Thymus (tissue), 11 donors: ENCODE data around the gene GRHPR. TPM values are rescaled to one million over a fixed set of nuclear protein-coding genes. Genes with fewer than 3 reads are reported as not detected.
"Not testable (repeated sequence)": the region's sequence is repeated elsewhere in the genome, so short reads cannot be mapped to it uniquely, and the experiment has no call there.

Experiments used
- DNase-seq, 9 donors: peaks; one replicate each; pipeline ENCODE4 v3.0.0-alpha.2; 2013; ENCODE audit warnings: low spot score in 9 of 9, low read depth in 6 of 9, missing footprints in 1 of 9
- H3K27ac ChIP-seq, 2 donors: one replicate each; pipeline ENCODE4 v1.5.1; 2013; ENCODE audit warnings: control low read depth in 1 of 2, low read depth in 1 of 2, low read length in 1 of 2, mild to moderate bottlenecking in 1 of 2, moderate library complexity in 1 of 2
- H3K27me3 ChIP-seq, 2 donors: one replicate each; pipeline ENCODE4 v1.5.1; 2013; ENCODE audit warnings: low read length in 1 of 2; ENCODE audit not compliant: control insufficient read depth in 2 of 2, insufficient read depth in 1 of 2
- H3K36me3 ChIP-seq, 2 donors: one replicate each; pipeline ENCODE4 v1.5.1; 2013; ENCODE audit warnings: low read length in 1 of 2, mild to moderate bottlenecking in 1 of 2, moderate library complexity in 1 of 2; ENCODE audit not compliant: control insufficient read depth in 2 of 2, insufficient read depth in 2 of 2
- H3K4me1 ChIP-seq, 2 donors: one replicate each; pipeline ENCODE4 v1.5.1; 2013; ENCODE audit warnings: low read length in 2 of 2; ENCODE audit not compliant: control insufficient read depth in 2 of 2, insufficient read depth in 2 of 2
- H3K4me3 ChIP-seq, 2 donors: one replicate each; pipeline ENCODE4 v1.5.1; 2013; ENCODE audit warnings: low read length in 2 of 2, control low read depth in 1 of 2, mild to moderate bottlenecking in 1 of 2
- H3K9me3 ChIP-seq, 2 donors: one replicate each; pipeline ENCODE4 v1.5.1; 2013; ENCODE audit warnings: low read length in 1 of 2, mild to moderate bottlenecking in 1 of 2; ENCODE audit not compliant: control insufficient read depth in 2 of 2, insufficient read depth in 1 of 2
- WGBS: extraction: QIAGEN DNeasy Blood & Tissue Kit; methylation state at CpG from one replicate; pipeline ENCODE4 v1.1.7; 2013; 5-methylcytosine and 5-hydroxymethylcytosine counted together
- polyA plus RNA-seq: library from polyadenylated mRNA; stranded (reverse); fragments of 200-250 nt; gene quantifications from one replicate; pipeline ENCODE4 v1.2.3, GENCODE V29; 2013
- total RNA-seq: library from RNA; stranded (reverse); fragments of 120-200 nt; gene quantifications from one replicate; pipeline ENCODE4 v1.2.4, GENCODE V29; 2013
- donor health status: healthy.

The GRHPR gene
- total and polyA plus RNA-seq, 2 donors: 59.2 to 70.1 TPM

DNA sequence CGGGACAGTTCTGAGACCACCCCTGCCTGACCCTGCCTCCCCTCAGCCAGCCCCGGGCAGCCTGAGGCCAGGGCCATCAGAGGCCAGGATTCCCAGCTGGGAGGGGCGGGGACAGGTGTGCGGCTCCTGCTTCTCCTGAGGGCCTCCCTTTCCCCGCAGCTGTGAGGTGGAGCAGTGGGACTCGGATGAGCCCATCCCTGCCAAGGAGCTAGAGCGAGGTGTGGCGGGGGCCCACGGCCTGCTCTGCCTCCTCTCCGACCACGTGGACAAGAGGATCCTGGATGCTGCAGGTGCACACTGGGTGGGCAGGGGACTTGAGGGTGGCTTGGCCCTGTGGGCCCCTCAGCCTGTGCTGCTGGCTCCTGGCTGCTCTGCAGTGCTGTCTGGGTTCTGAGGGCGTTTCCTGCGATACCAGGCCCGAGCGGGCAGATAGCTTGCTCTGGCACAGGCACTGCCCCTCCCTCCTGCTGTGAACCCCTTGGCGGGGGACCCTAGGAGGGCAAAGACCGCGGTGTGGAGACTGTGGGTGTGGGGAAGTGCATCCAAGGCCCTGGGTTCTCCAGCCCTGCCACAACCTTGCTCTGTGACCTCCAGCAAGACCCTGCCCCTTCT lies 2.3 kb downstream of the GRHPR start:
- no peak overlapping the region for H3K27ac ChIP-seq
- no peak for DNase-seq
- WGBS: 96% methylated on average over 18 of the region's 18 CpGs

DNA sequence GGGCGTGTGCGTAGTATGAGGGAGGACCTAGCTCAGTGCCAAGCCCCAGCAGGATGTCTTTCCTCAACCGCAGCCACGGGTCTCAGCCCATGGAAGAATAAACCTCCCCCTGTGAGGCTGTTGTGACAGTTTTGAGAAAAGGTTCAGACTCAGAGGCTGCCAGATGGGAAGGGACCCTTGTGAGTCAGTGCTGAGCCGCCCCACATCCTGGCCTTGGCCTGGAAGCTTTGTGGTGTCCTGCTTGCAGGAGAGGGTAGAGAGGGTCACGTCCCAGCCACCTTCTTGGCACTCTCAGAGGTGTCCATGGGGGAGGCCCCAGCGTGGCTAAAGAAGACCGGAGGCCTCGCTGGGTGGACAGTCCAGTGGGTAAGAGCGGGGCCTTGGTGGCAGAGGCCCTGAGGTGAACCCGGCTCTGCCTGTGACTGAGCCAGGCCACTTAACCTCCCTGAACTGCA lies 2.8 kb downstream of the GRHPR start:
- H3K27ac ChIP-seq: no peak overlapping the region

More for the DNA sequence above, 2.3 kb downstream of the GRHPR start:
- H3K4me1 ChIP-seq: peaks cover 15 to 16% of the 10 kb centered on the region in 2 donors
- H3K27me3 ChIP-seq: no peaks in the 10 kb centered on the region
- H3K36me3 ChIP-seq: peaks cover 30 to 44% of the 10 kb centered on the region in 2 donors
- peaks cover 0 to 2% of the 10 kb centered on the region in 2 donors for H3K9me3 ChIP-seq
- H3K4me3 ChIP-seq: no peak overlapping the region

DNA sequence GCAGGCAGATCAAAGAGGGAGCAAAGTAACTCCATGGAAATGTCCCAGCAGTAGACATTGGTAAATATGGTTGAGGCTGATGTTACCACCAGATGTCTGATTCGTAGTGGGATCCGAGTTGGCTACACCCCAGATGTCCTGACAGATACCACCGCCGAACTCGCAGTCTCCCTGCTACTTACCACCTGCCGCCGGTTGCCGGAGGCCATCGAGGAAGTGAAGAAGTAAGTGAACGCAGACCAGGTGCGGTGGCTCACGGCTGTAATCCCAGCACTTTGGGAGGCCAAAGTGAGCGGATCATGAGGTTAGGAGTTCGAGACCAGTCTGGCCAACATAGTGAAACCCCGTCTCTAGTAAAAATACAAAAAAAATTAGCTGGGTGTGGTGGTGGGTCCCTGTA lies 3.9 kb downstream of the GRHPR start:
- not testable (repeated sequence) for H3K27me3 ChIP-seq, DNase-seq, H3K27ac ChIP-seq, H3K9me3 ChIP-seq, H3K4me3 ChIP-seq
- WGBS: 98% methylated on average over 15 of the region's 15 CpGs
- H3K36me3 ChIP-seq: peaks cover 35 to 58% of the 10 kb centered on the region in 2 donors
- peaks cover 15 to 16% of the 10 kb centered on the region in 2 donors for H3K4me1 ChIP-seq

More for the DNA sequence above, 2.8 kb downstream of the GRHPR start:
- Histone ChIP-seq H3K9me3 (peaks cover 0 to 2% of the 10 kb centered on the region in 2 donors), H3K36me3 (peaks cover 30 to 50% of the 10 kb centered on the region in 2 donors), H3K4me3 (no peak overlapping the region), H3K4me1 (peaks cover 15 to 16% of the 10 kb centered on the region in 2 donors), H3K27me3 (no peaks in the 10 kb centered on the region)
- 97% methylated on average over 11 of the region's 11 CpGs for WGBS
- no peak for DNase-seq

- Histone ChIP-seq H3K4me1 (peaks cover 14% of the 10 kb centered on the region in 2 donors), H3K9me3 (peaks cover 0 to 5% of the 10 kb centered on the region in 2 donors), H3K36me3 (peaks cover 38 to 61% of the 10 kb centered on the region in 2 donors), H3K27me3 (no peaks in the 10 kb centered on the region), H3K27ac (no peak overlapping the region), H3K4me3 (no peak overlapping the region)
- 95% methylated on average over 6 of the region's 6 CpGs for WGBS
- DNase-seq: no peak
Measured at GRCh38 chr9:37426846-37427245, 4.3 kb downstream of the GRHPR start.

DNA sequence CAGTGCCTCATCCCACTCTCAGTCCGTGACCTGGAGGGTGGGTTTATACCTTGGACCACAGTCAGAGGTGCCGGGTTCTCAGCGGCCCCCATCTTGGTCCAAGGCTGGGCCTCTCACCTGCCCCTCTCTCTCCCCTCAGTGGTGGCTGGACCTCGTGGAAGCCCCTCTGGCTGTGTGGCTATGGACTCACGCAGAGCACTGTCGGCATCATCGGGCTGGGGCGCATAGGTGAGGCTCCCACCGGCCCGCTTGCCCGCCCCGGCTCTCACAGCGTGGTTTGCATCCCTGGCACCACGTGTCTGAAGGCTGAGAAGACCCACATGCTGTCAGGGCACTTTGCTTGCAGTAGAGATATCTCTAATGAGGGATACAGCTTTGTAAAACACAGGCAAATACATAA lies 5.8 kb downstream of the GRHPR start:
- Histone ChIP-seq H3K4me3 (no peak overlapping the region), H3K27ac (no peak overlapping the region), H3K9me3 (peaks cover 0 to 3% of the 10 kb centered on the region in 2 donors), H3K36me3 (peaks cover 42 to 64% of the 10 kb centered on the region in 2 donors), H3K4me1 (peaks cover 5 to 8% of the 10 kb centered on the region in 2 donors), H3K27me3 (no peaks in the 10 kb centered on the region)
- WGBS: 98% methylated on average over 14 of the region's 14 CpGs
- DNase-seq: no peak

- no peak for DNase-seq
- H3K4me1 ChIP-seq: no peaks in the 10 kb centered on the region
- H3K4me3 ChIP-seq: no peak overlapping the region
- H3K36me3 ChIP-seq: peaks cover 47 to 73% of the 10 kb centered on the region in 2 donors
- WGBS: 97% methylated on average over 17 of the region's 17 CpGs
- no peaks in the 10 kb centered on the region for H3K27me3 ChIP-seq
- H3K9me3 ChIP-seq: peaks cover 0 to 3% of the 10 kb centered on the region in 2 donors
- H3K27ac ChIP-seq: no peak overlapping the region
Measured at GRCh38 chr9:37429441-37430285, 7.2 kb downstream of the GRHPR start.

DNA sequence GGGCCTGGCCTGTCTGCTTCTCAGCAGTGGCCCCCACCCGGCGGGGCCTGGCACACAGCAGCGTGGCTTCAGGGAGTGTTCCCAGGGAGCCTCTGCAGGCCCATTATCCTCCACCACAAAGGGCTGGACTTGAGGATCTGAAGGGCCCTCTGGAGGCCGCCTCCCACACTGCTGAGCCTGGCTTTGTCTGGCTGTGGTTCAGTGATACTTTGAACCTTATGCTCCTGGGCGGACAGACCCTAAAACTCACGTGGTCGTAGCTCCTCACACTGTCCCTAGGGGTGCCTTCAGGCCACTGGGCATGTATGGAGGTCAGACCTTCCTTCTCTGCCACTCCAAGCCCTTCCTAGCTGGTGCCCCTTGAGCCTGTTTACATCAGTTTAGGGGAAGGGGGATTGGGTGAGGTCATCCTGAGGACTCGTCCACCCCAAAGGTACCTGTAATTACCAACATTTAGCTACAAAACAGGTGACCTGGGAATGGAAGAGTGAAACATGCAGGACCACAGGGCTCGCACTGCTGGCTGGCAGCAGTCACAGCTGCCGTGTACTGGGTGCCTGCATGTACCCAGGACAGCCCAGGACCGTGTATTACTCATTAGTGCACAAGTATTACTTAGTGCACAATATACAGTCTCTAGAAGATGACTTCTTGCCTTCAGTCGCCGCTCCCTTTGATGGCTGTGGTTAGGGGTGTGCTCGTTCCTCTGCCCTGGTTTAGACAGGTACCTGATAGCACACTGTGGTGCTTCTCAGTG lies 8.5 kb downstream of the GRHPR start:
- no peak for DNase-seq
- WGBS: 96% methylated on average over 14 of the region's 14 CpGs

GRCh38 chr9:37432020-37432419 lies 9.5 kb downstream of the GRHPR start:
- peaks cover 44 to 70% of the 10 kb centered on the region in 2 donors for H3K36me3 ChIP-seq
- 98% methylated on average over 6 of the region's 6 CpGs for WGBS
- no peak overlapping the region for H3K27ac ChIP-seq
- no peak overlapping the region for H3K4me3 ChIP-seq
- H3K9me3 ChIP-seq: peaks cover 0 to 3% of the 10 kb centered on the region in 2 donors
- DNase-seq: no peak
- H3K27me3 ChIP-seq: no peaks in the 10 kb centered on the region
- no peaks in the 10 kb centered on the region for H3K4me1 ChIP-seq

More for the DNA sequence above, 8.5 kb downstream of the GRHPR start:
- no peaks in the 10 kb centered on the region for H3K27me3 ChIP-seq
- H3K4me3 ChIP-seq: no peak overlapping the region
- no peaks in the 10 kb centered on the region for H3K4me1 ChIP-seq
- no peak overlapping the region for H3K27ac ChIP-seq
- H3K36me3 ChIP-seq: peaks cover 49 to 73% of the 10 kb centered on the region in 2 donors
- H3K9me3 ChIP-seq: peaks cover 0 to 3% of the 10 kb centered on the region in 2 donors
